ENCODE measurements around the gene FADS1. TPM values are rescaled to one million over a fixed set of nuclear protein-coding genes. Genes with fewer than 3 reads are reported as not detected.

FADS1 gene
- total RNA-seq, 2 experiments from 2014 or later = not detected

DNA sequence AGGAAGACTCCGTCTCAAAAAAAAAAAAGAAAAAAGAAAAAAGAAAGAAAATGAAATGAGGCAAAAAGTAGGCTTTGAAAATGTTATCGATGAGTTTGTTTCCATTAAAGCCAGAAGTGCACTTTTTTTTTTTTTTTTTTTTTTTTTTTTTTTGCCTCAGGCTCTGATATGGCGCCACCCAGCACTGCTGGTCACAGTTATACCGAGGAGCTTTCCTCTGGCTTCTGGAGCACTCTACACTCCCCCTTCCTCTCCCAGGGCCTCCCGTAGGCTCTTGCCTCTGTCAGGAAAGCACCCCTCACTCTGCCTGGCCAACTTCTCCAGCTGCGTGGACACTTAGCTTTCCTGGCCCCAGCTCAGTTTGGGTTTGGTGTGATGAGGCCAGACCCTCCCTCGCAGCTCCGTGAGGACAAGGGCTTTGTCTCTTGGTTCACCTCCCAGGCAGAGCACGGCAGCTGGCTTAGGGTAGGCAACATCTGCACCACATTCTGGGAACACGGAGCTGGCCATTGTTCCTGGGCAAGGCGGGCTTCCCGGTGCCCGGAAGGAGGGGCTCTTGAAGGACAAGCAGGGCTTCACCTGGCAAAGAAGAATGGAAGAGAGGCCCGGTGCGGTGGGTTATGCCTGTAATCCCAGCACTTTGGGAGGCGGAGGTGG lies 28.2 kb upstream of the FADS1 start:
- POLR2A ChIA-PET = interaction anchor here (0.7 kb wide), 1 partner anchor 50 kb away, joined by 3 read pairs; no protein-coding TSS in a partner anchor

DNA sequence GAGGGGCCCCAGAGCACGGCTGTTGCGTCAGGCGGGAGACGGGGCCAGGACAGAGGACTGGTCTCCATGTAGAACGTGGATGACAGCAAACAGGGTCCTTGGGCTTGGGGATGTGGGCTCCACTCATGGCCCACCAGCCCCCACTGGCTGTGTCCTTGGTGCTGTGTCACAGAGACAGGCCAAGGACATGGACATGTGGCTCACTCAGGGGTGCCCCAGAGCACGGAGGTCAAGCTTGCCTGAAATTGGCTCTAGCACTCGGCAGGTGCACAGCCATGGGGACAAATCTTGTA lies 25.7 kb upstream of the FADS1 start:
- no peaks in the 10 kb centered on the region for H3K4me1 ChIP-seq (ENCODE audit: insufficient read depth, low read length, poor library complexity, severe bottlenecking)
- H3K4me2 ChIP-seq (ENCODE audit: low read length) = no peak overlapping the region
- DNase-seq (ENCODE audit: low spot score) = no peak
- no peak overlapping the region for H3K4me3 ChIP-seq (ENCODE audit: low read depth, low read length, poor library complexity, severe bottlenecking)
- no peaks in the 10 kb centered on the region for H3K9me2 ChIP-seq (ENCODE audit: insufficient read depth, low read length)
- TF ChIP-seq EZH2phosphoT487 (IDR thresholded peaks at IDR 0.05; ENCODE audit: borderline replicate concordance, low read depth, low read length) = no peak
- TF ChIP-seq, protein P1, sequence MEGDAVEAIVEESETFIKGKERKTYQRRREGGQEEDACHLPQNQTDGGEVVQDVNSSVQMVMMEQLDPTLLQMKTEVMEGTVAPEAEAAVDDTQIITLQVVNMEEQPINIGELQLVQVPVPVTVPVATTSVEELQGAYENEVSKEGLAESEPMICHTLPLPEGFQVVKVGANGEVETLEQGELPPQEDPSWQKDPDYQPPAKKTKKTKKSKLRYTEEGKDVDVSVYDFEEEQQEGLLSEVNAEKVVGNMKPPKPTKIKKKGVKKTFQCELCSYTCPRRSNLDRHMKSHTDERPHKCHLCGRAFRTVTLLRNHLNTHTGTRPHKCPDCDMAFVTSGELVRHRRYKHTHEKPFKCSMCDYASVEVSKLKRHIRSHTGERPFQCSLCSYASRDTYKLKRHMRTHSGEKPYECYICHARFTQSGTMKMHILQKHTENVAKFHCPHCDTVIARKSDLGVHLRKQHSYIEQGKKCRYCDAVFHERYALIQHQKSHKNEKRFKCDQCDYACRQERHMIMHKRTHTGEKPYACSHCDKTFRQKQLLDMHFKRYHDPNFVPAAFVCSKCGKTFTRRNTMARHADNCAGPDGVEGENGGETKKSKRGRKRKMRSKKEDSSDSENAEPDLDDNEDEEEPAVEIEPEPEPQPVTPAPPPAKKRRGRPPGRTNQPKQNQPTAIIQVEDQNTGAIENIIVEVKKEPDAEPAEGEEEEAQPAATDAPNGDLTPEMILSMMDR (conservative IDR thresholded peaks at IDR 0.05; ENCODE audit: low read length) = no peak
- ChIA-PET POLR2A (no interaction called here), CTCF (ENCODE audit: unreplicated experiment) (no interaction called here)
- no peak overlapping the region for H2AFZ ChIP-seq (ENCODE audit: low read length)
- no peaks in the 10 kb centered on the region for H3K36me3 ChIP-seq (ENCODE audit: insufficient read depth, low read length)
- H3K9me3 ChIP-seq (ENCODE audit: low read length) = no peaks in the 10 kb centered on the region
- no peak overlapping the region for H3K27ac ChIP-seq (ENCODE audit: low read depth, low read length, poor library complexity, severe bottlenecking)
- BruUV-seq (replicated peaks) = no TSS peak
- no peaks in the 10 kb centered on the region for H3K79me2 ChIP-seq (ENCODE audit: insufficient read depth, low read depth, low read length)
- H4K20me1 ChIP-seq (ENCODE audit: insufficient read depth, low read length) = no peaks in the 10 kb centered on the region
- intact Hi-C loops (cut with micrococcal nuclease; ENCODE audit: unreplicated experiment) = no loop called here

More for the DNA sequence above, 28.2 kb upstream of the FADS1 start:
- H3K79me2 ChIP-seq (ENCODE audit: insufficient read depth, low read depth, low read length) = no peaks in the 10 kb centered on the region
- H3K4me1 ChIP-seq (ENCODE audit: insufficient read depth, low read length, poor library complexity, severe bottlenecking) = no peaks in the 10 kb centered on the region
- BruUV-seq (replicated peaks) = no TSS peak
- no peak overlapping the region for H2AFZ ChIP-seq (ENCODE audit: low read length)
- H3K4me3 ChIP-seq (ENCODE audit: low read depth, low read length, poor library complexity, severe bottlenecking) = no peak overlapping the region
- no peak overlapping the region for H3K27ac ChIP-seq (ENCODE audit: low read depth, low read length, poor library complexity, severe bottlenecking)
- no peak overlapping the region for H3K4me2 ChIP-seq (ENCODE audit: low read length)
- CTCF ChIA-PET (ENCODE audit: unreplicated experiment) = no interaction called here
- H3K9me3 ChIP-seq (ENCODE audit: low read length) = no peaks in the 10 kb centered on the region
- H4K20me1 ChIP-seq (ENCODE audit: insufficient read depth, low read length) = no peaks in the 10 kb centered on the region
- intact Hi-C loops (cut with micrococcal nuclease; ENCODE audit: unreplicated experiment) = no loop called here
- TF ChIP-seq EZH2phosphoT487 (IDR thresholded peaks at IDR 0.05; ENCODE audit: borderline replicate concordance, low read depth, low read length) = no peak
- TF ChIP-seq, protein P1 (conservative IDR thresholded peaks at IDR 0.05; ENCODE audit: low read length) = no peak
- no peak for DNase-seq (ENCODE audit: low spot score)
- H3K9me2 ChIP-seq (ENCODE audit: insufficient read depth, low read length) = no peaks in the 10 kb centered on the region
- H3K36me3 ChIP-seq (ENCODE audit: insufficient read depth, low read length) = no peaks in the 10 kb centered on the region

DNA sequence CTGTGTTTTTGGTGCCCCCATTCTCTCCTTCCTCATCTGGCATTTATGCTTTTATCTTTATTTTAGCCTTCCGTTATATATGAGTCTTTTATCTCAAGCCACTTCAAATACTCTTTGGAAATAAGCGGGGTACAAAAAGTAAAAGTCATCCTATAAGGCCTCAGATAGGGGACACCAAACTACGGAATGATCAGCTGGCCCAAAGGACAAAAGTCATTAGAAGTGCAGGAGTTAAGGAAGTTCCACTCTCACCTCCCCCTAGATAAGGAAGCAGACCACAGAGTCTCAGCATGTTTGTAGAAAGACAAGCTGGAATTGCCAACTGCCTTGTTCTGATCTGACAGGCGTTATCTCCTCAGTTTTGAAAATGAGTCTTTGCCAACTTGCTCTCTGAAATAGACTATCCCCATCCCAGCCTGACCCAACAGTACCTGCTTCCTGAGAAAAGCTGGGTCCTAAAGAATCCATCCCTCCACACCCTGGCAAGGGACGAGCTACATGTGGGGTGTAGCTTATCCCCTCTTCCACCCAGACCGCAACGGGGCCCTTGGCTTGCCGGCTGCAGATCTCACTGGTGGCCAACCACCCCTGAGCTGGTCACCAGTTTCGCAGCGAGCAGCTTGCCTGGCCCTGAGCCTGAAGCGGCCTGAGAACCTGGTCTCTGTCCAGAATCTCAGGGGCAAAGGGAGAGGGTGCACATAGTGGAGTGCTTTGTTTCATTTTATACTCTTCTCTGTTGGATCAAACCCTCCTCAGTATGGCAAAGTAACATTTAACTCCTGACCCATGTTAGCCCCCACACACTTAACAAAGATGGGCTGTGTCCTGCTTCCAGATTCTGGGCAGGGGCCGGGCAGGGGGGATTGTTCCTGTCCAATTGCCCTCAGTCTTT lies 25.1 kb upstream of the FADS1 start:
- no peak overlapping the region for H3K4me3 ChIP-seq (ENCODE audit: low read depth, low read length, poor library complexity, severe bottlenecking)
- ChIA-PET POLR2A (no interaction called here), CTCF (ENCODE audit: unreplicated experiment) (interaction anchor here (1.0 kb wide), 1 partner anchor 45 kb away, joined by 3 read pairs; no protein-coding TSS in a partner anchor)
- no peaks in the 10 kb centered on the region for H3K9me2 ChIP-seq (ENCODE audit: insufficient read depth, low read length)
- H3K79me2 ChIP-seq (ENCODE audit: insufficient read depth, low read depth, low read length) = no peaks in the 10 kb centered on the region
- DNase-seq (ENCODE audit: low spot score) = no peak
- no peak overlapping the region for H3K27ac ChIP-seq (ENCODE audit: low read depth, low read length, poor library complexity, severe bottlenecking)
- no peak overlapping the region for H3K4me2 ChIP-seq (ENCODE audit: low read length)
- H2AFZ ChIP-seq (ENCODE audit: low read length) = no peak overlapping the region
- no TSS peak for BruUV-seq (replicated peaks)
- H3K36me3 ChIP-seq (ENCODE audit: insufficient read depth, low read length) = no peaks in the 10 kb centered on the region
- intact Hi-C loops (cut with micrococcal nuclease; ENCODE audit: unreplicated experiment) = no loop called here
- TF ChIP-seq, protein P1 (conservative IDR thresholded peaks at IDR 0.05; ENCODE audit: low read length) = no peak
- no peak for TF ChIP-seq EZH2phosphoT487 (IDR thresholded peaks at IDR 0.05; ENCODE audit: borderline replicate concordance, low read depth, low read length)
- H3K4me1 ChIP-seq (ENCODE audit: insufficient read depth, low read length, poor library complexity, severe bottlenecking) = no peaks in the 10 kb centered on the region
- H4K20me1 ChIP-seq (ENCODE audit: insufficient read depth, low read length) = no peaks in the 10 kb centered on the region
- no peaks in the 10 kb centered on the region for H3K9me3 ChIP-seq (ENCODE audit: low read length)

All from OCI-LY7 (cell line).